ENCODE data around the gene CELSR2.

The CELSR2 gene

GRCh38 chr1:109262231-109263055 lies 13.1 kb downstream of the CELSR2 start:
- no peak for DNase-seq (ENCODE audit: low read depth)
- H3K4me3 ChIP-seq (ENCODE audit: low read depth, low read length) = no peak overlapping the region
- TF ChIP-seq POLR2A (IDR thresholded peaks at IDR 0.05; ENCODE audit: extremely low read depth, insufficient read length) (no peak), MAX (IDR thresholded peaks at IDR 0.05; ENCODE audit: low read depth, low read length) (no peak), MYC (IDR thresholded peaks at IDR 0.05; ENCODE audit: low read depth, low read length) (no peak), CTCF (IDR thresholded peaks at IDR 0.05; ENCODE audit: low read depth, low read length) (no peak)

DNA sequence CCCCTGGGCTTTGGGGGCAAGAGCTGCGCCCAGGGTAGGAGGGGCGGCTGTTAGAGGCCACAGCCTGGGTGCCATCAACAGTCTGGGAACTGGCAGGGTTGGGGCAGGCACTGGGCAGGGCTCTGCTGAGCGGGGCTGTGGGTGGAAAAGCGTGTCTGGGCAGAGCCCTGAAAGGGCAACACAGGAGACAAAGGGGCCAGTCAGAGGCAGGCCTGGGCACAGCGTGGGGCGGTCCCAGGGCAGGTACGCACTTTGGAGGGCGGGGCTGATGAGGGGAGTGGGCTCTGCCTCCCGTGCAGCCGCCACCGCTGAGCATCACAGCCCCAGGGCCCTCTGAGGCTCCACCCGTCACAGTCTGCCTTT lies 13.9 kb downstream of the CELSR2 start:
- no peak for DNase-seq (ENCODE audit: low read depth)
- TF ChIP-seq POLR2A (IDR thresholded peaks at IDR 0.05; ENCODE audit: extremely low read depth, insufficient read length) = no peak
- TF ChIP-seq CTCF (IDR thresholded peaks at IDR 0.05; ENCODE audit: low read depth, low read length) = no peak
- TF ChIP-seq MYC (IDR thresholded peaks at IDR 0.05; ENCODE audit: low read depth, low read length) = no peak
- no peak for TF ChIP-seq MAX (IDR thresholded peaks at IDR 0.05; ENCODE audit: low read depth, low read length)
- no peak overlapping the region for H3K4me3 ChIP-seq (ENCODE audit: low read depth, low read length)

DNA sequence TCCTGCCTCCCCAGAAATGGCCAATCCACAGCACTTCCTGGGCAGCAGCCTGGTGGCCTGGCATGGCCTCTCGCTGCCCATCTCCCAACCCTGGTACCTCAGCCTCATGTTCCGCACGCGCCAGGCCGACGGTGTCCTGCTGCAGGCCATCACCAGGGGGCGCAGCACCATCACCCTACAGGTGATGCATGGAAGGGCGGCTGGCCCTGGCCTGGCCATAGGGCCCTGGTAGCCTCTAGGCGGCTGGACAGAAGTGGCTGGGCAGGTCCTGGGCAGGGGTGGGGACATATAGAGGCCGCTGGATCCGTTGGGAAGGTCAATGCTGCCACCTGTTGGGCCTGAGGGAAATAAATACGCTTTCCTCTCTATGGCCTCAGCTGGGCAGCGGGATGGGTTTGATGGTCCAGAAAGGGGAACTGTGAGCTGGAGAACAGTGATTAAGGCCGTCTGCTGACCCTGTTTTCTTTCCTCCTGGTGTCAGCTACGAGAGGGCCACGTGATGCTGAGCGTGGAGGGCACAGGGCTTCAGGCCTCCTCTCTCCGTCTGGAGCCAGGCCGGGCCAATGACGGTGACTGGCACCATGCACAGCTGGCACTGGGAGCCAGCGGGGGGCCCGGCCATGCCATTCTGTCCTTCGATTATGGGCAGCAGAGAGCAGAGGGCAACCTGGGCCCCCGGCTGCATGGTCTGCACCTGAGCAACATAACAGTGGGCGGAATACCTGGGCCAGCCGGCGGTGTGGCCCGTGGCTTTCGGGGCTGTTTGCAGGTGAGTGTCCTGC lies 14.4 kb downstream of the CELSR2 start:
- peak; percentile 65 for DNase-seq (ENCODE audit: low read depth)
- H3K4me3 ChIP-seq (ENCODE audit: low read depth, low read length) = no peak overlapping the region

GRCh38 chr1:109264379-109264755 lies 15.0 kb downstream of the CELSR2 start:
- no peak overlapping the region for H3K4me3 ChIP-seq (ENCODE audit: low read depth, low read length)
- DNase-seq (ENCODE audit: low read depth) = no peak
- TF ChIP-seq CTCF (IDR thresholded peaks at IDR 0.05; ENCODE audit: low read depth, low read length) = no peak

More for the DNA sequence above, 14.4 kb downstream of the CELSR2 start:
- TF ChIP-seq CTCF (IDR thresholded peaks at IDR 0.05; ENCODE audit: low read depth, low read length) = peak; percentile 89
- TF ChIP-seq MAX (IDR thresholded peaks at IDR 0.05; ENCODE audit: low read depth, low read length) = peak; percentile 69
- no peak for TF ChIP-seq POLR2A (IDR thresholded peaks at IDR 0.05; ENCODE audit: extremely low read depth, insufficient read length)
- TF ChIP-seq MYC (IDR thresholded peaks at IDR 0.05; ENCODE audit: low read depth, low read length) = peak; percentile 73

GRCh38 chr1:109265016-109265415 lies 15.7 kb downstream of the CELSR2 start:
- TF ChIP-seq CTCF (IDR thresholded peaks at IDR 0.05; ENCODE audit: low read depth, low read length) = no peak
- no peak for TF ChIP-seq POLR2A (IDR thresholded peaks at IDR 0.05; ENCODE audit: extremely low read depth, insufficient read length)
- no peak for TF ChIP-seq MYC (IDR thresholded peaks at IDR 0.05; ENCODE audit: low read depth, low read length)
- TF ChIP-seq MAX (IDR thresholded peaks at IDR 0.05; ENCODE audit: low read depth, low read length) = no peak
- no peak for DNase-seq (ENCODE audit: low read depth)
- H3K4me3 ChIP-seq (ENCODE audit: low read depth, low read length) = no peak overlapping the region

Data from NB4 (cell line).